Cardiac muscle cell (in vitro differentiated cells and primary cell): ENCODE results near the gene GABBR2. TPM values are rescaled to one million over a fixed set of nuclear protein-coding genes. Genes with fewer than 3 reads are reported as not detected.
A peak's percentile ranks its signal among the peaks of the same experiment; 100 is the strongest.

Experiments used
- DNase-seq, 2 donors: peaks; one replicate each; pipeline versions ENCODE4 v3.0.0 to v3.0.0-alpha.2; 2010 to 2017; ENCODE audit warnings: low read depth in 1 of 2, low spot score in 1 of 2
- H3K27ac ChIP-seq: fragments of 200-600 bp; sonication (generic); 2 replicates; pipeline ENCODE4 v1.5.1; 2016
- H3K27me3 ChIP-seq: fragments of 200-600 bp; sonication (generic); 2 replicates; pipeline ENCODE4 v1.6.0; 2016; ENCODE audit warnings: control low read depth
- H3K36me3 ChIP-seq: fragments of 200-600 bp; sonication (generic); 2 replicates; pipeline ENCODE4 v1.5.1; 2016; ENCODE audit warnings: control low read depth
- H3K4me1 ChIP-seq: fragments of 200-600 bp; sonication (generic); 2 replicates; pipeline ENCODE4 v1.8.1; 2017; ENCODE audit warnings: low read depth, mild to moderate bottlenecking, mixed run types
- H3K4me3 ChIP-seq: fragments of 200-600 bp; sonication (generic); 2 replicates; pipeline ENCODE4 v1.5.1; 2016; ENCODE audit warnings: mild to moderate bottlenecking
- H3K9me3 ChIP-seq: fragments of 200-600 bp; sonication (generic); 2 replicates; pipeline ENCODE4 v1.5.1; 2017; ENCODE audit warnings: low read depth, mild to moderate bottlenecking, control low read depth
- CTCF ChIP-seq: IDR thresholded peaks from 2 replicates; pipeline ENCODE4 v1.5.1; 2012; ENCODE audit warnings: low read depth, mild to moderate bottlenecking, low read length
- polyA plus RNA-seq: library from polyadenylated mRNA; unstranded; fragments of >200 nt; fragmentation: Nextera tagmentation; extraction: Ambion mirVana; gene quantifications from 2 replicates; pipeline ENCODE4 v1.2.1, GENCODE V29; 2016
- total RNA-seq: library from RNA; depleted of rRNA; stranded (reverse); fragments of >200 nt; gene quantifications from 2 replicates; pipeline ENCODE4 v1.2.3, GENCODE V29; 2016

GABBR2 gene
- total and polyA plus RNA-seq, 2 experiments from 2014 or later: 0.06 TPM; not detected in 1

DNA sequence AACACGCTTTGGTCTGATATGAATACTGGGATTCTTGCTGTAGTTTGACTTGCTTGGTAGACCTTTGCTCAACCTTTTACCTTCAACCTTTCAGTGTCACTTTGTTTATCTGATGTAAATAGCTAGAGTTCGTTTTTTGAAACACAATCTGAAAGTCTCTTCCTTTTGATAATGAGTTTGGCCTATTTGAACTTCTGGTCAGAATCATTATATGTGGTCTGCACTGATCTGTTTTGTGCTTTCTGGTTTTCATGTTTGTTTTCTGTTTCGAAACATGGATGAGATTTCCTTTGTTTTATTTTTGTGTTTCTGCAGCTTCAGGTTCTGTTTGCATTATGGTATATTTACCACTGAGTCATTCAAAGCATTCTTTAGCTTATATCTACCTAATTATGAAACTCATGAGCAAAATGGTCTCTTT lies 217.5 kb downstream of the GABBR2 start:
- Histone ChIP-seq H3K4me1 (peaks cover 4% of the 10 kb centered on the region), H3K36me3 (no peaks in the 10 kb centered on the region), H3K27ac (no peak overlapping the region), H3K27me3 (no peaks in the 10 kb centered on the region), H3K4me3 (no peak overlapping the region), H3K9me3 (no peaks in the 10 kb centered on the region)
- no peak for TF ChIP-seq CTCF
- no peak for DNase-seq

GRCh38 chr9:98488571-98489312 lies 220.0 kb downstream of the GABBR2 start:
- Histone ChIP-seq H3K27ac (no peak overlapping the region), H3K36me3 (no peaks in the 10 kb centered on the region), H3K4me1 (peaks cover 4% of the 10 kb centered on the region), H3K4me3 (no peak overlapping the region), H3K9me3 (no peaks in the 10 kb centered on the region), H3K27me3 (no peaks in the 10 kb centered on the region)
- peak; percentile 4 for TF ChIP-seq CTCF
- DNase-seq: peak; percentile 24 to 87

DNA sequence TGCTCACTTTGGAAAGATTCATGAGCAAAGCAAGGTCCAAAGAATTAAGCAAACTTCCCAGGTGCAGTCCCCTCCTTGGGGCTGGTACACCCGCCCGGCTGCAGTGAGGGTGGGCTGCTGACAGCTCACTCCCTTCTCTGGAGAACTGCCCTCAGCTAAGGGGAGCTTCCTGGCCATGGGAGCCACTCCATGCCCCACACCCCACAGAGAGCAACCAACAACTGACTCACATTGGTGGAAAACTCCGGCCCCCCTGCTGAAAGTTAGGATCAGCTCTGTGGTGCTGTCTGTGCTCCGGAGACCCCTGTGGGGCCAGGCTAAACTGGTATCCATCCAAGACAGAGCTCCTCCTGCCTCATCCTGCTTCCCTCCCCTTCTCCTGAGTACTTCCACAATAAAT lies 223.0 kb downstream of the GABBR2 start:
- no peak for DNase-seq
- H3K36me3 ChIP-seq: no peaks in the 10 kb centered on the region
- H3K4me3 ChIP-seq: no peak overlapping the region
- no peaks in the 10 kb centered on the region for H3K9me3 ChIP-seq
- H3K27me3 ChIP-seq: no peaks in the 10 kb centered on the region
- no peak for TF ChIP-seq CTCF
- H3K27ac ChIP-seq: no peak overlapping the region
- H3K4me1 ChIP-seq: no peaks in the 10 kb centered on the region

DNA sequence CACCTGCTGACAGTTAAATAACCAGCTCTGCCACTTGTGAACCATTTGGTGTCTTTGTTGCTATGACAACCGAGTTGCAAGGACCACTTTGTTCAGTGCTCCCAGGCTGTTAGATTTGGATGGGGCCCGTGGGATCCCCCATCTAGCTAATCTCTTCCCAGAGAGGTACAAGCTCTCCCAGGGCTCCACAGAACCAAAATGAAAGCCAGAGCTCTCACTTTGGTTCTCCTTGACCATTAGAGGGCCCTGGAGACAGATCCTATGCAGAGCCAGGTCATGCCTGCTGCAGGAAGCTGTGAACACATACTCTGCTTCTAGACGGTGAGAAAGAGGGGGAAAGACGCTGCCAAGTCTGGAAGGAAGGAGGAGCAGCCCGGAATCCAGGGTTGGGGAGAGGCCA lies 224.6 kb downstream of the GABBR2 start:
- no peaks in the 10 kb centered on the region for H3K4me1 ChIP-seq
- peak; percentile 33 for TF ChIP-seq CTCF
- DNase-seq: peak in 1 of 2 donors; percentile 45
- no peaks in the 10 kb centered on the region for H3K36me3 ChIP-seq
- no peaks in the 10 kb centered on the region for H3K9me3 ChIP-seq
- no peak overlapping the region for H3K4me3 ChIP-seq
- no peak overlapping the region for H3K27ac ChIP-seq
- H3K27me3 ChIP-seq: no peaks in the 10 kb centered on the region

- H3K9me3 ChIP-seq: no peaks in the 10 kb centered on the region
- H3K4me1 ChIP-seq: no peaks in the 10 kb centered on the region
- no peaks in the 10 kb centered on the region for H3K36me3 ChIP-seq
- H3K27ac ChIP-seq: no peak overlapping the region
- peak in 1 of 2 donors; percentile 21 for DNase-seq
- H3K4me3 ChIP-seq: no peak overlapping the region
- no peak for TF ChIP-seq CTCF
- H3K27me3 ChIP-seq: no peaks in the 10 kb centered on the region
Measured at GRCh38 chr9:98482226-98482625, 226.5 kb downstream of the GABBR2 start.
